Stimulated activated CD8-positive, alpha-beta memory T cell treated with anti-CD3 and anti-CD28 coated beads, Interleukin-15, amount 100 ng/mL, for 48 hours (primary cell): ENCODE results near the gene PLEKHA6.
"Not testable (repeated sequence)": the region's sequence is repeated elsewhere in the genome, so short reads cannot be mapped to it uniquely, and the experiment has no call there.

Experiments used
- DNase-seq, 2 donors: peaks; one replicate each; pipeline ENCODE4 v3.0.0-alpha.2; 2020; ENCODE audit warnings: low read depth in 2 of 2

PLEKHA6 gene

GRCh38 chr1:204242920-204243319 lies 116.8 kb downstream of the PLEKHA6 start:
- DNase-seq, result no peak

GRCh38 chr1:204241914-204242313 lies 117.8 kb downstream of the PLEKHA6 start:
- no peak for DNase-seq

- no peak for DNase-seq
Observed at GRCh38 chr1:204241050-204241449, 118.7 kb downstream of the PLEKHA6 start.

- no peak for DNase-seq
Observed at GRCh38 chr1:204240233-204240632, 119.5 kb downstream of the PLEKHA6 start.

- DNase-seq, result not testable (repeated sequence)
Observed at GRCh38 chr1:204239401-204239800, 120.3 kb downstream of the PLEKHA6 start.

GRCh38 chr1:204238520-204238919 lies 121.2 kb downstream of the PLEKHA6 start:
- not testable (repeated sequence) for DNase-seq

GRCh38 chr1:204237515-204237914 lies 122.2 kb downstream of the PLEKHA6 start:
- DNase-seq, result not testable (repeated sequence)

- DNase-seq, result no peak
Observed at GRCh38 chr1:204232526-204232925, 127.2 kb downstream of the PLEKHA6 start.

GRCh38 chr1:204230211-204230610 lies 129.5 kb downstream of the PLEKHA6 start:
- no peak for DNase-seq

- no peak for DNase-seq
Observed at GRCh38 chr1:204228896-204229295, 130.8 kb downstream of the PLEKHA6 start.

- no peak for DNase-seq
Observed at GRCh38 chr1:204227996-204228785, 131.5 kb downstream of the PLEKHA6 start.

GRCh38 chr1:204227351-204227750 lies 132.4 kb downstream of the PLEKHA6 start:
- DNase-seq, result no peak

- DNase-seq, result no peak
Observed at GRCh38 chr1:204225841-204226735, 133.6 kb downstream of the PLEKHA6 start.

- DNase-seq, result no peak
Observed at GRCh38 chr1:204224655-204225054, 135.1 kb downstream of the PLEKHA6 start.

- no peak for DNase-seq
Observed at GRCh38 chr1:204223129-204223860, 136.4 kb downstream of the PLEKHA6 start.

- DNase-seq, result no peak
Observed at GRCh38 chr1:204222764-204223055, 137.0 kb downstream of the PLEKHA6 start.

GRCh38 chr1:204222006-204222763 lies 137.5 kb downstream of the PLEKHA6 start:
- DNase-seq, result no peak

GRCh38 chr1:204221271-204221670 lies 138.5 kb downstream of the PLEKHA6 start:
- no peak for DNase-seq

- DNase-seq, result no peak
Observed at GRCh38 chr1:204219971-204220616, 139.6 kb downstream of the PLEKHA6 start.

GRCh38 chr1:204218552-204218951 lies 141.2 kb downstream of the PLEKHA6 start:
- DNase-seq, result no peak

GRCh38 chr1:204217648-204218000 lies 142.1 kb downstream of the PLEKHA6 start:
- no peak for DNase-seq
